A673 (cell line): Measurements from ENCODE around the gene STARD7.

Source experiments
- EZH2 ChIP-seq: fragments of 200-600 bp; sonication (generic); IDR thresholded peaks from 2 replicates; pipeline ENCODE4 v1.6.1; 2017; ENCODE audit warnings: borderline replicate concordance, low read depth, mild to moderate bottlenecking, mixed read lengths, antibody characterized with exemption, low read length; ENCODE audit not compliant: poor library complexity, severe bottlenecking
- TF ChIP-seq, protein P1 (sequence below): fragments of 300-800, 200-600 bp; sonication (generic); conservative IDR thresholded peaks from 2 replicates; pipeline ENCODE4 v1.5.1; 2017; ENCODE audit warnings: low read depth, mild to moderate bottlenecking, antibody characterized with exemption, low read length, moderate library complexity, mixed read lengths

DNA sequence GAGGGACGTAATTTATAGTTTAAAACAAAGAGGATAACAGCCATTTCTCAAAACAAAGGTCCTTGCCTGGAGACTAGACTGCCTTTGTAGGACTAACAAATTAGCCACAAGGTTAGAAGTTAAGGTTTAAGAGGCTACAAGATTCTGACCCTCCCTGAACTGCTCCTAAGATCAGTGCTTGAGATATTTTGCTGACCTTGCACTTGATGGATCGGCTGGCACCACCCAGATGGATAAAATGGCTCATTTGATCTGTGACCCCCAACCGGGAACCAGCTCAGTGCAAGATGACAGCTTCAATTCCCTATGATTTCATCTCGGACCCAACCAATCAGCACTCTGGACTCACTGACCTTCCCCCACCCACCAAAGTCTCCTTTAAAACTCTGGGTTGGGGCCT lies 3.7 kb upstream of the STARD7 start:
- TF ChIP-seq, protein P1, sequence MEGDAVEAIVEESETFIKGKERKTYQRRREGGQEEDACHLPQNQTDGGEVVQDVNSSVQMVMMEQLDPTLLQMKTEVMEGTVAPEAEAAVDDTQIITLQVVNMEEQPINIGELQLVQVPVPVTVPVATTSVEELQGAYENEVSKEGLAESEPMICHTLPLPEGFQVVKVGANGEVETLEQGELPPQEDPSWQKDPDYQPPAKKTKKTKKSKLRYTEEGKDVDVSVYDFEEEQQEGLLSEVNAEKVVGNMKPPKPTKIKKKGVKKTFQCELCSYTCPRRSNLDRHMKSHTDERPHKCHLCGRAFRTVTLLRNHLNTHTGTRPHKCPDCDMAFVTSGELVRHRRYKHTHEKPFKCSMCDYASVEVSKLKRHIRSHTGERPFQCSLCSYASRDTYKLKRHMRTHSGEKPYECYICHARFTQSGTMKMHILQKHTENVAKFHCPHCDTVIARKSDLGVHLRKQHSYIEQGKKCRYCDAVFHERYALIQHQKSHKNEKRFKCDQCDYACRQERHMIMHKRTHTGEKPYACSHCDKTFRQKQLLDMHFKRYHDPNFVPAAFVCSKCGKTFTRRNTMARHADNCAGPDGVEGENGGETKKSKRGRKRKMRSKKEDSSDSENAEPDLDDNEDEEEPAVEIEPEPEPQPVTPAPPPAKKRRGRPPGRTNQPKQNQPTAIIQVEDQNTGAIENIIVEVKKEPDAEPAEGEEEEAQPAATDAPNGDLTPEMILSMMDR: no peak
- no peak for TF ChIP-seq EZH2
